Right lobe of liver (tissue), 6 donors: ENCODE results near the gene IL9. TPM values are rescaled to one million over a fixed set of nuclear protein-coding genes. Genes with fewer than 3 reads are reported as not detected.

ENCODE experiments used
- ATAC-seq, 4 donors: fragments of 200-7000 bp; cut with Tn5 transposase; one replicate each; pipeline ENCODE4 v1.9.1; 2020; ENCODE audit warnings: mild to moderate bottlenecking in 4 of 4, moderate library complexity in 4 of 4
- DNase-seq, 3 donors: peaks; one replicate each; pipeline ENCODE4 v3.0.0-alpha.2; 2020
- H3K27ac ChIP-seq, 3 donors: fragments of 200-600 bp; one replicate each; pipeline ENCODE4 v1.8.0; 2022
- H3K27me3 ChIP-seq, 2 donors: fragments of 200-600 bp; one replicate each; pipeline ENCODE4 v1.8.0; 2022
- H3K36me3 ChIP-seq, 4 donors: fragments of 200-600 bp; sonication (generic) in 1 of 4; one replicate each; pipeline versions ENCODE4 v1.5.1 to v1.8.0; 2017 to 2022; ENCODE audit warnings: control low read depth in 1 of 4
- H3K4me1 ChIP-seq, 4 donors: fragments of 200-600 bp; sonication (generic) in 1 of 4; one replicate each; pipeline versions ENCODE4 v1.5.1 to v1.8.0; 2017 to 2022; ENCODE audit warnings: control low read depth in 1 of 4
- H3K4me3 ChIP-seq, 3 donors: fragments of 200-600 bp; one replicate each; pipeline ENCODE4 v1.8.0; 2022
- H3K9me3 ChIP-seq, 4 donors: fragments of 200-600 bp; sonication (generic) in 1 of 4; one replicate each; pipeline versions ENCODE4 v1.5.1 to v1.8.0; 2017 to 2022; ENCODE audit warnings: control low read depth in 1 of 4
- CTCF ChIP-seq, 4 donors: fragments of 200-600 bp in 3 of 4; fragments of 450-650 bp in 1 of 4; IDR thresholded peaks; one replicate each; pipeline versions ENCODE4 v1.5.1 to v1.8.0; 2016 to 2022; ENCODE audit warnings: antibody characterized with exemption in 4 of 4, mild to moderate bottlenecking in 2 of 4
- POLR2A ChIP-seq: fragments of 450-650 bp; IDR thresholded peaks from one replicate; pipeline ENCODE4 v1.6.1; 2017; ENCODE audit warnings: antibody characterized with exemption, mild to moderate bottlenecking
- WGBS: methylation state at CpG from one replicate; pipeline ENCODE4 v1.1.6; 2018; ENCODE audit warnings: low coverage, low lambda C conversion rate; ENCODE audit not compliant: insufficient coverage; ENCODE audit errors: missing lambda C conversion rate; 5-methylcytosine and 5-hydroxymethylcytosine counted together
- intact Hi-C, 2 donors: fragments of 100-400 bp; cut with DNase I; formaldehyde crosslinking; loops; one replicate each; pipeline versions ENCODE4 v1.11.2 to v1.14.1; 2022
- total RNA-seq, 6 experiments: library from RNA; depleted of rRNA in 2 of 6; stranded (reverse); fragments of >200 nt in 2 of 6; fragmentation: NEBNext Ultra II Directional in 3 of 6; extraction: Animal tissue kit (Norgen Biotek cat#: 25700) in 3 of 6; gene quantifications; one replicate each; pipeline versions ENCODE4 v1.1.0 to v1.2.4, GENCODE V29; 2016 to 2023
- donor health status: DM: no; HTN: yes; CAD: no.
- donor health status: DM: no; HTN: no; CAD: no.
- donor health status: DM: no; HTN: no; CAD: no.
- donor health status: DM: no; HTN: yes; CAD: no.
- donor health status: DM: no; HTN: yes; CAD: no.

Gene IL9
- total RNA-seq, 6 experiments from 2014 or later: not detected

GRCh38 chr5:135881819-135882218 lies 13.8 kb downstream of the IL9 start:
- H3K27ac ChIP-seq: no peak overlapping the region
- H3K4me3 ChIP-seq: no peak overlapping the region
- H3K27me3 ChIP-seq: no peaks in the 10 kb centered on the region
- ATAC-seq: no peak
- H3K36me3 ChIP-seq: no peaks in the 10 kb centered on the region
- no peaks in the 10 kb centered on the region for H3K4me1 ChIP-seq
- 40% methylated on average over 1 of the region's 3 CpGs for WGBS
- TF ChIP-seq POLR2A (no peak), CTCF (IDR thresholded peaks at IDR 0.05) (no peak)
- intact Hi-C loops: loop anchor here (5.0 to 10.0 kb wide), 2 partner anchors 330 to 333 kb away; no protein-coding TSS in a partner anchor
- no peak for DNase-seq
- no peaks in the 10 kb centered on the region for H3K9me3 ChIP-seq

- Histone ChIP-seq H3K27me3 (no peaks in the 10 kb centered on the region), H3K9me3 (no peaks in the 10 kb centered on the region), H3K4me3 (no peak overlapping the region), H3K27ac (no peak overlapping the region), H3K4me1 (no peaks in the 10 kb centered on the region), H3K36me3 (no peaks in the 10 kb centered on the region)
- DNase-seq (no peak), ATAC-seq (no peak)
- 80% methylated on average over 1 of the region's 4 CpGs for WGBS
- intact Hi-C loops: loop anchor here (5.0 to 10.0 kb wide), 2 partner anchors 331 to 334 kb away; no protein-coding TSS in a partner anchor
- TF ChIP-seq CTCF (IDR thresholded peaks at IDR 0.05): no peak
- no peak for TF ChIP-seq POLR2A
Measured at GRCh38 chr5:135881244-135881643, 14.4 kb downstream of the IL9 start.

GRCh38 chr5:135880801-135881200 lies 14.8 kb downstream of the IL9 start:
- intact Hi-C loops: loop anchor here (5.0 to 10.0 kb wide), 2 partner anchors 332 to 334 kb away; no protein-coding TSS in a partner anchor
- H3K36me3 ChIP-seq: no peaks in the 10 kb centered on the region
- no peak overlapping the region for H3K4me3 ChIP-seq
- H3K27me3 ChIP-seq: no peaks in the 10 kb centered on the region
- ATAC-seq (no peak), DNase-seq (no peak)
- no peaks in the 10 kb centered on the region for H3K9me3 ChIP-seq
- no peak for TF ChIP-seq POLR2A
- TF ChIP-seq CTCF (IDR thresholded peaks at IDR 0.05): no peak
- no peaks in the 10 kb centered on the region for H3K4me1 ChIP-seq
- WGBS: 61% methylated on average over 5 of the region's 7 CpGs
- no peak overlapping the region for H3K27ac ChIP-seq

GRCh38 chr5:135880278-135880677 lies 15.4 kb downstream of the IL9 start:
- WGBS: 92% methylated on average over 2 of the region's 3 CpGs
- ATAC-seq: peak in 1 of 4 donors; percentile 39
- intact Hi-C loops: loop anchor here (5.0 to 10.0 kb wide), 2 partner anchors 332 to 335 kb away; no protein-coding TSS in a partner anchor
- Histone ChIP-seq H3K27me3 (no peaks in the 10 kb centered on the region), H3K36me3 (no peaks in the 10 kb centered on the region), H3K27ac (no peak overlapping the region), H3K4me1 (no peaks in the 10 kb centered on the region), H3K9me3 (no peaks in the 10 kb centered on the region), H3K4me3 (no peak overlapping the region)
- peak in 1 of 4 donors; percentile 15 for TF ChIP-seq CTCF (IDR thresholded peaks at IDR 0.05)
- no peak for TF ChIP-seq POLR2A
- no peak for DNase-seq

- TF ChIP-seq POLR2A: no peak
- TF ChIP-seq CTCF (IDR thresholded peaks at IDR 0.05): no peak
- intact Hi-C loops: no loop called here
- DNase-seq (no peak), ATAC-seq (no peak)
- Histone ChIP-seq H3K4me3 (no peak overlapping the region), H3K27ac (no peak overlapping the region), H3K36me3 (no peaks in the 10 kb centered on the region), H3K9me3 (no peaks in the 10 kb centered on the region), H3K4me1 (no peaks in the 10 kb centered on the region), H3K27me3 (no peaks in the 10 kb centered on the region)
- no CpG with 5 or more reads among the region's 3 CpGs for WGBS
Measured at GRCh38 chr5:135879591-135879990, 16.1 kb downstream of the IL9 start.
